Inflammatory macrophage treated with lipopolysaccharide for 1 hour (primary cell): Measurements from ENCODE around the gene CTTNBP2.

Source experiments
- DNase-seq, 2 donors: peaks; one replicate each; pipeline ENCODE4 v3.0.0-alpha.2; 2020 to 2022

The CTTNBP2 gene

GRCh38 chr7:117870448-117871130, 2.7 kb downstream of the CTTNBP2 start:
- no peak for DNase-seq

GRCh38 chr7:117869374-117869773, 3.9 kb downstream of the CTTNBP2 start:
- DNase-seq: no peak

- no peak for DNase-seq
These were observed 9.6 kb downstream of the CTTNBP2 start for GRCh38 chr7:117863618-117864017.

GRCh38 chr7:117862378-117862777, 10.9 kb downstream of the CTTNBP2 start:
- DNase-seq: no peak

- DNase-seq: no peak
These were observed 13.9 kb downstream of the CTTNBP2 start for GRCh38 chr7:117859246-117859812.

- no peak for DNase-seq
These were observed 14.5 kb downstream of the CTTNBP2 start for GRCh38 chr7:117858712-117859111.

- no peak for DNase-seq
These were observed 15.5 kb downstream of the CTTNBP2 start for GRCh38 chr7:117857718-117858117.

- DNase-seq: no peak
These were observed 17.0 kb downstream of the CTTNBP2 start for GRCh38 chr7:117856196-117856595.

- DNase-seq: no peak
These were observed 19.1 kb downstream of the CTTNBP2 start for GRCh38 chr7:117854186-117854585.

- no peak for DNase-seq
These were observed 24.3 kb downstream of the CTTNBP2 start for GRCh38 chr7:117848941-117849340.

GRCh38 chr7:117844678-117845077, 28.6 kb downstream of the CTTNBP2 start:
- no peak for DNase-seq

GRCh38 chr7:117841611-117842010, 31.6 kb downstream of the CTTNBP2 start:
- DNase-seq: no peak

- no peak for DNase-seq
These were observed 32.2 kb downstream of the CTTNBP2 start for GRCh38 chr7:117841011-117841410.

GRCh38 chr7:117839507-117839906, 33.7 kb downstream of the CTTNBP2 start:
- DNase-seq: no peak

- no peak for DNase-seq
These were observed 35.4 kb downstream of the CTTNBP2 start for GRCh38 chr7:117837841-117838240.

- no peak for DNase-seq
These were observed 38.1 kb downstream of the CTTNBP2 start for GRCh38 chr7:117835016-117835664.

GRCh38 chr7:117830422-117830954, 42.8 kb downstream of the CTTNBP2 start:
- no peak for DNase-seq

GRCh38 chr7:117829450-117830117, 43.7 kb downstream of the CTTNBP2 start:
- no peak for DNase-seq

GRCh38 chr7:117828825-117829224, 44.4 kb downstream of the CTTNBP2 start:
- DNase-seq: no peak

- no peak for DNase-seq
These were observed 45.4 kb downstream of the CTTNBP2 start for GRCh38 chr7:117827862-117828261.

- no peak for DNase-seq
These were observed 48.1 kb downstream of the CTTNBP2 start for GRCh38 chr7:117825132-117825531.

GRCh38 chr7:117824592-117824991, 48.6 kb downstream of the CTTNBP2 start:
- no peak for DNase-seq

- no peak for DNase-seq
These were observed 53.7 kb downstream of the CTTNBP2 start for GRCh38 chr7:117819558-117819957.

GRCh38 chr7:117818232-117818631, 55.0 kb downstream of the CTTNBP2 start:
- DNase-seq: no peak
